Motor neuron (in vitro differentiated cells): ENCODE data around the gene GVQW3. TPM values are rescaled to one million over a fixed set of nuclear protein-coding genes. Genes with fewer than 3 reads are reported as not detected.

ENCODE experiments used
- ATAC-seq, 8 experiments: fragments of 200-7000 bp; cut with Tn5 transposase; replicated peaks in 6 of 8; 2 replicates each; pipeline ENCODE4 v1.8.0; 2021; ENCODE audit warnings: mild to moderate bottlenecking in 8 of 8, moderate library complexity in 8 of 8
- H3K27ac ChIP-seq, 2 donors: fragments of 250-450 bp; sonication (Bioruptor Pico); 2 replicates each; pipeline ENCODE4 v1.9.0; 2021; ENCODE audit warnings: antibody characterized with exemption in 2 of 2, mild to moderate bottlenecking in 2 of 2, moderate library complexity in 1 of 2
- H3K4me1 ChIP-seq, 2 donors: fragments of 250-450 bp; sonication (Bioruptor Pico); replicated peaks in 1 of 2; 2 replicates each; pipeline ENCODE4 v1.6.1; 2021; ENCODE audit warnings: antibody characterized with exemption in 2 of 2, mild to moderate bottlenecking in 2 of 2, moderate library complexity in 1 of 2
- H3K4me3 ChIP-seq, 5 donors: fragments of 250-450 bp; sonication (Bioruptor Pico); 2 replicates each; pipeline ENCODE4 v1.9.0; 2021; ENCODE audit warnings: antibody characterized with exemption in 5 of 5, mild to moderate bottlenecking in 5 of 5, moderate library complexity in 4 of 5
- WGBS, 10 experiments: fragments of 450-650 bp; shearing (Covaris generic); methylation state at CpG; one replicate each; pipeline ENCODE4 v1.0.0; 2022; 5-methylcytosine and 5-hydroxymethylcytosine counted together
- in situ Hi-C, 9 experiments: fragments of 400-800 bp; cut with MboI; loops; one replicate each; pipeline ENCODE4 v1.15.0; 2021; ENCODE audit warnings: low sequenced_read_pairs in 9 of 9, low pct_unique_long_range_greater_than_20kb in 2 of 9; ENCODE audit not compliant: unreplicated experiment in 9 of 9
- total RNA-seq, 8 experiments: library from RNA; unstranded; fragments of 300-600 nt; gene quantifications; 2 replicates each; pipeline versions ENCODE4 v1.2.3 to v1.2.4, GENCODE V29; 2022

GVQW3 gene
- total RNA-seq, 8 experiments from 2014 or later, result 2.4 to 21.1 (median 15.9) TPM

DNA sequence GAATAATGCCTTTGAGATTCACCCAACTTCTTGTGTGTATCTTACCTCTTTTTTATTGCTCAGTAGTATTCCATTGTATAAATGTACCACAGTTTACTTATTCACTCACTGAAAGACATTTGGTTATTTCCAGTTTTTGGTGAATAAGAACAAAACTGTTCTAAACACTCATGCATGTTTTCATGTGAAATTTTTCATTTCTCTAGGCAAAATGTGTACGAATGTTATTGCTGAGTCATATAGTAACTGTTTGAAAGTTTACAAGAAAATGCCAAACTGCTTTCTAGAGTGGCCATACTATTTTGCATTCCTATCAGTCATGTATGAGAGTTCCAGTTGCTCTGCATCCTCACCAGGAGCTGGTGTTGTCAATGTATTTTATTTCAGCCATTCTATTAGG, 54.9 kb downstream of the GVQW3 start:
- in situ Hi-C loops, result no loop called here
- Histone ChIP-seq H3K27ac (no peak overlapping the region), H3K4me3 (no peak overlapping the region), H3K4me1 (no peaks in the 10 kb centered on the region)
- ATAC-seq, result no peak
- WGBS, 10 experiments, result 29 to 100% (median 100%) methylated on average over 1 of the region's 1 CpG; no CpG with 5 or more reads in 3 of the 10 experiments

DNA sequence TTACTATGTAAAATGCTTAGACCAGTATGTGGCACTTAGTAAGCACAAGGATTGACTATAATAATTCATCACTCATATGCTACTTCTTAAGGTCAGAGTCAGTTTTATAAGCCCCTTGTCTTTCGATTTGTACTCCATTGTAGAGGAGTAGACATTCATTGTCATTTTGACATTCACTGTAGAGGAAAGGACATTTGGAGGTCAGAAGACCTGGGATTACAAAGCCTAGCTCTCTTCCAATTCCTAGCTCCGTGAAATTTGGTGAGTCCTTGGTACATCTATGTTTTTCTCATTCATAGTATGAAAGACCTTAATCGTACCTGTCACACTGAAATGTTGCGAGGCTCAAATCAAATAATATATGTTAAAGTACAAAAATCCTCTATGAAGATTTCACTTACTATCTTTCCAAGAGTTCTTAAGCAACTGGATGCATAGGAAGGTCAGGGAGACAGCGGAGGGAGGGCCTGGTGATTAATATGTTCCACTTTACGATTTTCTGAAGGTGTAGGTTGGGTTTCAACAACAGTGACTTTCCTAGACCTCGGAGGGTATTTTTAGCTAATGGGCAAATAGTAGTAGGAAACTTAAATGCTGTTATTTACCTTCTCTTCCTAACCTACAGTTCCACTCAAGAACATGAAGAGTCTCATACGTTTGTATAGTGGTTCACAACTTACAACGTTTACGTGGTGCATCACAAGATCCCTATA, 62.3 kb downstream of the GVQW3 start:
- 0 to 52% (median 29%) methylated on average over 4 to 10 of the region's 10 CpGs; no CpG with 5 or more reads in 1 of the 10 experiments for WGBS, 10 experiments

DNA sequence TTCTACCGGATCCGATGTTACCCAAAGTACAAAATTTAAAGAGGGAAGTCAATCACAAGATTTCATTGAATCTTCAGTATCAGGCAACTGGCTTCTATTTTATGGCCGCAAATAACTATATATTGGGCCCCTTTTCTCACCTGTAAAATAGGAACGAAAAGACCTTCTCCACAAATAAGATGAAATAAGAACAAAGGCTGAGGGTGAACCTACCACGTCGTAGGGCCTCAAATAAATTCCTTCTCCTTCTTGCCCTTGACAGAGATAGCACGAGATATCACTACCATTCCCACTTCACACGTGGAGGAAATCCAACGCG, 62.9 kb downstream of the GVQW3 start:
- ATAC-seq, result no peak
- WGBS, 10 experiments, result 0 to 6% (median 0%) methylated on average over 2 to 9 of the region's 10 CpGs; no CpG with 5 or more reads in 1 of the 10 experiments
- H3K27ac ChIP-seq, result peak overlapping the region; percentile 87 to 92
- in situ Hi-C loops, result no loop called here
- peaks cover 7 to 13% of the 10 kb centered on the region in 2 donors for H3K4me1 ChIP-seq
- H3K4me3 ChIP-seq, result peak overlapping the region; percentile 74 to 90 (median 85)

More for the DNA sequence above, 62.3 kb downstream of the GVQW3 start:
- H3K4me3 ChIP-seq, result peak overlapping the region; percentile 74 to 90 (median 85)
- in situ Hi-C loops, result no loop called here
- H3K27ac ChIP-seq, result peak overlapping the region; percentile 87 to 92
- no peak for ATAC-seq
- peaks cover 7 to 13% of the 10 kb centered on the region in 2 donors for H3K4me1 ChIP-seq

DNA sequence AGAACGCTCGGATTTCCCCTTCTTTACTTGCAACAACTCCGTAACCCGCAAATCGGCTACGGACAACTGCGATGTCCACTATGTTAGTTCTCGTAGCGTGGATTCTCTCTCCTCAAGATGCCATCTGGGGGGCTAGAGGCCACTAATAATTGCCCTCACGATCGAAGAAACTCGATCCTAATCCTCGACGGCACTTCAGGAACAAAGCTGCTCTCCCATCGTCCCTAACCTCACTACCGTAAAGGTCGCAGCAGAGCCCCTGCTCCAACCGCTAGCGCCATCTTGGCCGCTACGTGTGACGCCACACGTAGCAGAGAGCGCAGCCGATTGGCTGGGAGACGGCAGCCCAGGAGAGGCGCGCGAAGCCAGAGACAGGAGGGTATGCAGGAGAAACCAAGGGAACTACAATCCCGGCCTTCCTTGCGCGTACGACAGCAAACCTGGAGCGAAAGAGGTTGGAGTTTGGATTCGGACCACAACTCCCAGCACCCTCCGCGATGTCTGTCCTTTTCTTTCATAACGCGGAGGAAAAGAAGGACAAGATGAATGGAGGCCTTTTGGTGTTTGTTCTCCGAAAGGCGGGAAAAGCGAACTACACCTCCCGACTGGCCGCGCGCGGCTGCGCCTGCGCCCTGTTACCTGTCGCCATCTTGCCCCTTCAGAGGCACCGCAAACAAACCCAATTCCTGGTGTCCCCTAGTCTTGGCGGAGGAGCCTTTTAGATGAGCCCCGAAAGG, 63.4 kb downstream of the GVQW3 start, which contains the start of gene EMSY:
Gene EMSY (plus strand): TSS at position 635 of the 737 bp plus-strand sequence. CDS start 1,921 bp downstream, outside the sequence.
- 0 to 3% (median 1%) methylated on average over 3 to 19 of the region's 53 CpGs; no CpG with 5 or more reads in 2 of the 10 experiments for WGBS, 10 experiments
- peaks cover 7 to 13% of the 10 kb centered on the region in 2 donors for H3K4me1 ChIP-seq
- peak within 1 kb of the TSS; percentile 87 to 92 for H3K27ac ChIP-seq
- peak within 1 kb of the TSS; percentile 74 to 90 (median 85) for H3K4me3 ChIP-seq
- in situ Hi-C loops, result no loop called here
- ATAC-seq, result peak; percentile 88 to 95 (median 94)

DNA sequence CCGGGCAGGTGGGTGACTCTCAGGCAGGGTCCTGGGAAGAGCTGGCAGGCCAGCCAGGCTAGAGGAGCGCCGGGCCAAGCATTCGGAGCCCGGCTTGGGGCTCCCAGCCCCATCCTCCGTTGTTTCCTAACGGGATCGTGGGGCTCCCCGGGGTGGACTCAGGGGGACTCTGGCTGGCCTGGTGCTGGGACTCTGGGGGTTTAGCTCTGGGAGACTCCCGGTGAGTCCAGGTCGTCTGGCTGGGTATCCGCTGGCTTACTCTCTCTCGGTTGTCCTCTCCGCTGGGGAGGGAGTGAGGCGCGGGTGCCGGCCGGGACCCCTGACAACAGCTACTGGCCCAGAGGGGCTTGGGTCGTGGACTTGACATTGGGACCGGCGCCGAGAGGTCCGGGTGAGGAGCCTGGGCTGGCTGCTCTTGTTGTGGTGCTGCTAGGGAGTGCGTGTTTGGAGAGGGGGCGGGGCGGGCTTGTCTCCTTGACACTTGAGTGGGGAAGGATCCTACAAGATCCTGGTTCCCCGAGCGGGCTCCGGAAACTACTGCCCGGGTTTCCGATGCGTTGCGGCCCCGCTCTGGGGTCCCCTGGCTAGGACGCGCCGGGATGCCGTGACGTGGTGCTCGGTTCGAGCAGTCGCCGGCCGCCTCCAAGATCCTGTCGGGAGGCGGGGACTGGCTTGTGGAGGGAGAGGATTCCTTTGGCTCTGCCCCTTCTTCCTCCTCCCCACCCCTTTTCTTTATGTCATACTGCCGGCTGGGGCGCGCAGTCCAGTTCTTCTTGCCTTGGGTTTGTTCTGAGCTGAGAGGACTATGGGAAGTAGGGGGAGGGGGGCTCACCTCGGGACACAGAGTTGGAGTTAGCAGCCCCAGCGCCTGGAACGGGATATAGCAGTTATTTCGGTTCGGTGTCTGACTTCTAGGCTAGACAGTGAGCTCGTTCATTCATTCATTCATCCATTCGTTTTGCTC, 64.3 kb downstream of the GVQW3 start:
- Histone ChIP-seq H3K4me1 (peaks cover 7 to 13% of the 10 kb centered on the region in 2 donors), H3K4me3 (peak overlapping the region; percentile 74 to 90 (median 85)), H3K27ac (peak overlapping the region; percentile 83 to 87)
- in situ Hi-C loops, result no loop called here
- 0 to 1% (median 0%) methylated on average over 1 to 22 of the region's 56 CpGs; no CpG with 5 or more reads in 3 of the 10 experiments for WGBS, 10 experiments
- peak; percentile 44 to 72 (median 52) for ATAC-seq

DNA sequence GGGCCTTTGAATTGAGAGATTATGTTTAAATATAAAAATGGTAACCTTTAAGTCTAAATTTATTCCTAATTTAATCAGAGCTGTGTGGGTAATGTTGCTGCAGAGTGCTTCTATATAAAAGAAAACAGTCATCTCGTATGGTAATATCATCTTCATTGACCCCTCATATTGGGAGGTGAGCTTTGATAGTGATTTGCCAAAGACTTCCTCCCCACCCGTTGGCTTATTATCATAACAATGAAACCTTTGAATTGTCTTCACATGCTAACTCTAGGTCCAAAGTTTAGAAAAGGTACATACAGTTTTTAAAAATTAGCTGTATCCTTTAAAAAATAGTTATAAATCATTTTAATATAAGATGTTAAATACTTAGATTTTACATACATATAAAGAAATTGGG, 67.4 kb downstream of the GVQW3 start:
- no peak overlapping the region for H3K4me3 ChIP-seq
- no peak for ATAC-seq
- H3K4me1 ChIP-seq, result peaks cover 5% of the 10 kb centered on the region in 2 donors
- in situ Hi-C loops, result no loop called here
- H3K27ac ChIP-seq, result no peak overlapping the region
- 0 to 91% (median 21%) methylated on average over 1 to 2 of the region's 2 CpGs; no CpG with 5 or more reads in 1 of the 10 experiments for WGBS, 10 experiments

DNA sequence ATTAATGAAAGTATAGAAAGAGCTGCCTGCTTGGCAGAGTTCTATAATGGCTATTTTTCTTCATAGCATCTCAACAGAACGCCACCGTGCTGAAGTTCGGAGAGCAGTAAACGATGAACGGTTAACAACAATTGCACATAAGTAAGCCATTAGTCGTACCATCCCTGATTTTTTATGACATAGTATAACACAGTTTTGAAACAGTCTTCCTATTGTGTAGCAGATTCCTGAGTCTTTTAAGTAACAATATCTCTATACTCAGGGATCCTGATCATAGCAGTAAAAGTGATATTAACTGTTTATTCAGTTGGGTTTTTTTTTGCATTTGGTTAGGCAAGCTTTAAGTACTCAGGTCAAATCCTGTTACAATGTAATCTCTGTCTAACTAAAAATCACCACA, 72.1 kb downstream of the GVQW3 start:
- in situ Hi-C loops, result no loop called here
- Histone ChIP-seq H3K27ac (no peak overlapping the region), H3K4me1 (no peaks in the 10 kb centered on the region), H3K4me3 (no peak overlapping the region)
- WGBS, 10 experiments, result 72 to 100% (median 92%) methylated on average over 2 to 6 of the region's 6 CpGs
- no peak for ATAC-seq

DNA sequence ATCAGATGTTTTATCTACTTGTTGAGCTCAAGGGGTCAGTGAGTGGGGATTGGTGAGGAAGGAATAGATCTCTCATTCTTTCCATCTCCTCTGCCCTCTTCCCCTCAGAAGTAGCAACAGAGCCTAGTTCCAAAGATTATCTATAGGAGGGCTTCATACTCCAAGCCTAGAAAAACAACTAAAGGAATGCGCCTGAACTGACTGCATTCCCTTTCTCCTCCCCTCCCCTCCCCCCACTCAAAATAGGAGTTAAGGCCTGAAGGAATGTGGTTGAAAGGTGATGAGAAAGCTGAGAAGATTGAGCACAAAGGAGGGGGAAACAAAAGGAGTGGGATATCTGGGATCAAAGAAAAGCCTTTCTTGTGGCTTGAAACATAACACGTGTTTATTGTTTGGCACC, 74.2 kb downstream of the GVQW3 start:
- 0 to 100% (median 46%) methylated on average over 1 to 2 of the region's 2 CpGs; no CpG with 5 or more reads in 2 of the 10 experiments for WGBS, 10 experiments
- Histone ChIP-seq H3K4me3 (no peak overlapping the region), H3K27ac (no peak overlapping the region), H3K4me1 (no peaks in the 10 kb centered on the region)
- ATAC-seq, result no peak
- in situ Hi-C loops, result no loop called here

DNA sequence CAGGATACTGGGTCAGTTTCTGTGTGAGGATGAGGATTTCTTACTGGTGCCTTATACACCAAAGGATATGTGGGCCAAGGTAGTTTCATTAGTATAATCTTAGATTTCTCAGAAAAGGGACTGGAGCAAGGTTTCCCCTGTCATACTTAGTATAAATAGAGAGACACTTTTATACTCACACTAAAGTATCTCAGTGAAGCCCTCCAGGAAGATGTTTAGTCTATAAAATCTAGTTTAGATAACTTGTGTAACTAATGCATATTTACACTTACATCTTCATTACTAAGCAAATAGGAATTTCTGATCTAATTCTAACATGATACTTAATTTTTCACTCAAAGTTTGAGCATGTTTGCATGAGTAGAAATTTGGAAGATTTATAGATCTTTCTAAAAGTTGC, 74.8 kb downstream of the GVQW3 start:
- in situ Hi-C loops, result no loop called here
- H3K27ac ChIP-seq, result no peak overlapping the region
- no peaks in the 10 kb centered on the region for H3K4me1 ChIP-seq
- H3K4me3 ChIP-seq, result no peak overlapping the region
- no peak for ATAC-seq

DNA sequence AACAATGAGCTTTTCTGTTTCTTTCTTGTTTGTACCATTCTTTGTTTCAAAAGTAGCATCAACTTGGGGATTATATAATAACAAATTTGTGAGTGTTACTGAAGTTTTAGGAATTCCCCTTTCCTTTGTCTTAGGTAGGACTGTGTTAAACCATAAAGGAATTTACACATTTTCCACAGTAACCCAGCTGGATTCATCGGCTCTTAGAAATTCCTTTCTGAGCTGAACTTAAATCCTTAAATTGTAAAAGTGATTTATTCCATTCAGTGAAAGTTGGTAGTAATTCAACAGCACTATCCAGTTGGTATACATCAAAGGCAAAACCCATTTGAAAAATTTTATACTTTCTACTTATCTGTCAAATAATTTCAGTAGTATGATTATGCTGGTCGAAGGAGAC, 75.4 kb downstream of the GVQW3 start:
- 43 to 100% (median 92%) methylated on average over 1 to 2 of the region's 2 CpGs; no CpG with 5 or more reads in 1 of the 10 experiments for WGBS, 10 experiments
- ATAC-seq, result no peak
- in situ Hi-C loops, result no loop called here
- Histone ChIP-seq H3K27ac (no peak overlapping the region), H3K4me1 (no peaks in the 10 kb centered on the region), H3K4me3 (no peak overlapping the region)
